ENCODE results near the gene ZNF717. TPM values are rescaled to one million over a fixed set of nuclear protein-coding genes. Genes with fewer than 3 reads are reported as not detected.

The ZNF717 gene
- 7.4 and 8.8 TPM in 2 replicates for total RNA-seq

DNA sequence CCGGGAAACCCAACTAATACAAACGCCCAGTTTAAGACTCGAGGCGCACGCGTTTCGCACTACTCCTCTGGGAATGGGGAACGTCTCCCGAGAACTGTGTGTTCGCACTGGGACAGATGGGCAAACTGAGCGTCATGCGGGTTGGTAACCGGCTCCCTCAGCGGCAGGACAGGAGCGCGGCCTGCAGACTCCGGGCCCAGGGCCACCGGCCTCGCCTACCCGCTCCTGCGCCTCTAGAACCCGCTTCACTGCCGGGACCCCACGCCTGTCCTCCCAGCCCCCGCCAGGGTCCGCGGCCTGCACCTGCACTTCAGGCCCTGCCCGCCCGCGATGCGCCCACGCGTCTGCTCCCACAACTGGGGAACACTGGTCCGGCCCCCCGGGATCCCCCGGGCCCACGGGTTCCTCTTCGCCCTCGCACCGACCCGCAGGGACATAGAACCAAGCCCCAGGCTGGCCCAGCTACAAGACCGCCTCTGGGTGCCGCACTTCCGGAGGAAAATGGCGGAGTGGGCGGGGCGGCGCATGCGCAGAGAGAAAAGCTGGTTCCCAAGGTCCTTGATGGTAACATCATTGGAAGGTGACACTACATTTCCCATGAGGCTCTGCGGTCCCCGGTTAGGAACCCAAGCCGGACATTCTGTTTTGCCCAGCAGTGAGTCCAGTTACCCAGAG is at the start of gene ZNF717:
ZNF717 (minus strand) TSS at position 469 of the 675 bp plus-strand sequence. CDS start 2,187 bp downstream, outside the sequence.

Other genes with a start within 250 kb of the ZNF717 start
- gene FRG2C, start 121.2 kb downstream of the ZNF717 start, total RNA-seq = not detected in 2 replicates

Measured in airway epithelial cell (primary cell).